ENCODE measurements around the gene ATP10D. TPM values are rescaled to one million over a fixed set of nuclear protein-coding genes. Genes with fewer than 3 reads are reported as not detected.
A peak's percentile ranks its signal among the peaks of the same experiment; 100 is the strongest.

Gene ATP10D
- total RNA-seq, 1 experiment from 2014 or later: 3.8 TPM

GRCh38 chr4:47463235-47463956 lies 21.7 kb upstream of the ATP10D start, which contains the start of gene COMMD8:
TSS of gene COMMD8 (minus strand) at chr4:47463702. CDS start at chr4:47463651, 51 bp downstream.
- H3K27ac Mint-ChIP-seq: peak within 1 kb of the TSS; percentile 44 to 77 (median 65); a peak in 3 of 7 replicates
- Histone ChIP-seq H3K79me1 (ENCODE audit: insufficient read depth, low read depth, low read length, poor library complexity, severe bottlenecking) (no peaks in the 10 kb centered on the region), H3K9ac (ENCODE audit: extremely low read depth, insufficient read length, low read length) (peak within 1 kb of the TSS; percentile 43), H3K27me3 (ENCODE audit: insufficient read depth, low read length) (no peaks in the 10 kb centered on the region), H2BK12ac (ENCODE audit: insufficient read length, low read depth, low read length) (no peak within 1 kb of the TSS), H3K27ac (ENCODE audit: insufficient read length, low read depth, low read length) (no peak within 1 kb of the TSS), H3K9me3 (ENCODE audit: control insufficient read depth, low read depth, low read length) (no peaks in the 10 kb centered on the region), H2BK5ac (ENCODE audit: insufficient read length, low read length) (no peak within 1 kb of the TSS), H4K91ac (ENCODE audit: insufficient read length, low read depth, low read length) (no peak within 1 kb of the TSS), H4K5ac (ENCODE audit: insufficient read length, low read depth, low read length) (no peak within 1 kb of the TSS), H3K79me2 (ENCODE audit: insufficient read depth, low read length) (no peaks in the 10 kb centered on the region), H3K14ac (ENCODE audit: insufficient read depth, low read length) (no peak within 1 kb of the TSS), H4K20me1 (ENCODE audit: control insufficient read depth, insufficient read depth, insufficient read length) (no peaks in the 10 kb centered on the region), H3K4ac (ENCODE audit: low read depth, low read length) (no peak within 1 kb of the TSS), H3T11ph (ENCODE audit: low read length) (no peak within 1 kb of the TSS), H3K23ac (ENCODE audit: insufficient read length, low read depth, low read length) (no peak within 1 kb of the TSS), H4K8ac (replicated peaks; ENCODE audit: insufficient read length, low read depth, low read length) (no peak within 1 kb of the TSS), H2BK120ac (ENCODE audit: low read depth, low read length, poor library complexity, severe bottlenecking) (no peak within 1 kb of the TSS), H3K4me2 (ENCODE audit: insufficient read depth, insufficient read length, low read length) (peak within 1 kb of the TSS; percentile 52), H3K56ac (ENCODE audit: insufficient read length, low read depth, low read length) (no peak within 1 kb of the TSS), H2AFZ (ENCODE audit: low read length) (peak within 1 kb of the TSS; percentile 60), H3K4me1 (ENCODE audit: insufficient read depth, low read length) (no peaks in the 10 kb centered on the region), H2AK5ac (ENCODE audit: insufficient read length, low read length) (no peak within 1 kb of the TSS), H2BK20ac (ENCODE audit: low read depth, low read length, poor library complexity, severe bottlenecking) (no peak within 1 kb of the TSS), H3K23me2 (ENCODE audit: insufficient read length, low read depth, low read length, poor library complexity, severe bottlenecking) (no peaks in the 10 kb centered on the region), H2BK15ac (ENCODE audit: low read depth, low read length) (no peak within 1 kb of the TSS), H3K18ac (ENCODE audit: insufficient read length, low read depth, low read length) (no peak within 1 kb of the TSS)
- H3K4me1 Mint-ChIP-seq: peaks cover 16% of the 10 kb centered on the region in 2 experiments
- no CpG with 5 or more reads among the region's 51 CpGs for WGBS (ENCODE audit: extremely low coverage, insufficient read length, low lambda C conversion rate)
- peak within 1 kb of the TSS; percentile 86 to 91 for H3K4me3 Mint-ChIP-seq
- peak; percentile 33; the same call in 2 of the 3 replicates for TF ChIP-seq CTCF (conservative IDR thresholded peaks at IDR 0.05)
- no peaks in the 10 kb centered on the region for H3K36me3 Mint-ChIP-seq (ENCODE audit: insufficient read depth in 1 of 3, low read depth in 3 of 3)
- no peaks in the 10 kb centered on the region for H3K9me3 Mint-ChIP-seq
- no peaks in the 10 kb centered on the region for H3K27me3 Mint-ChIP-seq (ENCODE audit: low read depth)
- peak; percentile 98 for DNase-seq
